DMS 273 (cell line): Measurements from ENCODE around the gene ENOX2.

Experiments used
- DNase-seq: peaks from one replicate; lab custom pipeline; 2025; ENCODE audit not compliant: unreplicated experiment; lab: John Stamatoyannopoulos, UW

ENOX2 gene

GRCh38 chrX:130636277-130636676, 266.7 kb downstream of the ENOX2 start:
- DNase-seq = no peak

- DNase-seq = no peak
These were observed 272.0 kb downstream of the ENOX2 start for GRCh38 chrX:130631011-130631410.

GRCh38 chrX:130628516-130628915, 274.5 kb downstream of the ENOX2 start:
- DNase-seq = no peak

GRCh38 chrX:130626521-130626920, 276.5 kb downstream of the ENOX2 start:
- no peak for DNase-seq

GRCh38 chrX:130625386-130625785, 277.6 kb downstream of the ENOX2 start:
- no peak for DNase-seq

- no peak for DNase-seq
These were observed 279.5 kb downstream of the ENOX2 start for GRCh38 chrX:130623518-130623917.

GRCh38 chrX:130615941-130616340, 287.1 kb downstream of the ENOX2 start:
- DNase-seq = no peak

- DNase-seq = no peak
These were observed 295.6 kb downstream of the ENOX2 start for GRCh38 chrX:130607431-130607830.

GRCh38 chrX:130606425-130606824, 296.6 kb downstream of the ENOX2 start:
- no peak for DNase-seq

GRCh38 chrX:130604882-130605281, 298.1 kb downstream of the ENOX2 start:
- no peak for DNase-seq

GRCh38 chrX:130594453-130594916, 308.5 kb downstream of the ENOX2 start:
- no peak for DNase-seq

- DNase-seq = no peak
These were observed 309.1 kb downstream of the ENOX2 start for GRCh38 chrX:130593911-130594310.

- no peak for DNase-seq
These were observed 310.8 kb downstream of the ENOX2 start for GRCh38 chrX:130592204-130592603.

GRCh38 chrX:130578906-130579305, 324.1 kb downstream of the ENOX2 start:
- DNase-seq = no peak

- no peak for DNase-seq
These were observed 325.6 kb downstream of the ENOX2 start for GRCh38 chrX:130577431-130577830.

- DNase-seq = peak; percentile 72
These were observed 327.1 kb downstream of the ENOX2 start for GRCh38 chrX:130575831-130576389.
